Lower lobe of right lung (tissue), 2 donors: ENCODE results near the gene ARHGAP28. TPM values are rescaled to one million over a fixed set of nuclear protein-coding genes. Genes with fewer than 3 reads are reported as not detected.

Experiments used
- ATAC-seq, 2 donors: fragments of 200-7000 bp; cut with Tn5 transposase; one replicate each; pipeline ENCODE4 v1.9.1; 2020 to 2022; ENCODE audit warnings: mild to moderate bottlenecking in 2 of 2, moderate library complexity in 2 of 2
- DNase-seq: peaks from one replicate; pipeline ENCODE4 v3.0.0-alpha.2; 2020
- H3K27ac ChIP-seq: fragments of 200-600 bp; one replicate; pipeline ENCODE4 v1.8.0; 2022
- H3K27me3 ChIP-seq: fragments of 200-600 bp; one replicate; pipeline ENCODE4 v1.8.0; 2022; ENCODE audit warnings: low read depth
- H3K36me3 ChIP-seq: fragments of 200-600 bp; one replicate; pipeline ENCODE4 v1.8.0; 2022; ENCODE audit warnings: mild to moderate bottlenecking
- H3K4me1 ChIP-seq: fragments of 200-600 bp; one replicate; pipeline ENCODE4 v1.8.0; 2022
- H3K4me3 ChIP-seq: fragments of 200-600 bp; one replicate; pipeline ENCODE4 v1.8.0; 2022; ENCODE audit warnings: mild to moderate bottlenecking
- H3K9me3 ChIP-seq: fragments of 200-600 bp; one replicate; pipeline ENCODE4 v1.8.0; 2022
- CTCF ChIP-seq: fragments of 200-600 bp; IDR thresholded peaks from one replicate; pipeline ENCODE4 v1.8.0; 2022; ENCODE audit warnings: antibody characterized with exemption, mild to moderate bottlenecking
- intact Hi-C: fragments of 100-400 bp; cut with DNase I; formaldehyde crosslinking; loops from one replicate; pipeline ENCODE4 v1.11.0; 2022
- total RNA-seq: library from RNA; stranded (reverse); fragmentation: NEBNext Ultra II Directional; extraction: Animal tissue kit (Norgen Biotek cat#: 25700); gene quantifications from one replicate; pipeline ENCODE4 v1.2.1, GENCODE V29; 2021
- donor health status: DM: no; HTN: yes; CAD: no; lungs with severe emphysema.

Gene ARHGAP28
- total RNA-seq, 1 donor from 2014 or later, result 13.1 TPM

- Histone ChIP-seq H3K36me3 (no peaks in the 10 kb centered on the region), H3K27me3 (no peaks in the 10 kb centered on the region), H3K4me1 (no peaks in the 10 kb centered on the region), H3K27ac (no peak overlapping the region), H3K4me3 (no peak overlapping the region), H3K9me3 (no peaks in the 10 kb centered on the region)
- DNase-seq (no peak), ATAC-seq (no peak)
- intact Hi-C loops, result no loop called here
- no peak for TF ChIP-seq CTCF
Observed at GRCh38 chr18:6755107-6755506, 25.6 kb downstream of the ARHGAP28 start.

DNA sequence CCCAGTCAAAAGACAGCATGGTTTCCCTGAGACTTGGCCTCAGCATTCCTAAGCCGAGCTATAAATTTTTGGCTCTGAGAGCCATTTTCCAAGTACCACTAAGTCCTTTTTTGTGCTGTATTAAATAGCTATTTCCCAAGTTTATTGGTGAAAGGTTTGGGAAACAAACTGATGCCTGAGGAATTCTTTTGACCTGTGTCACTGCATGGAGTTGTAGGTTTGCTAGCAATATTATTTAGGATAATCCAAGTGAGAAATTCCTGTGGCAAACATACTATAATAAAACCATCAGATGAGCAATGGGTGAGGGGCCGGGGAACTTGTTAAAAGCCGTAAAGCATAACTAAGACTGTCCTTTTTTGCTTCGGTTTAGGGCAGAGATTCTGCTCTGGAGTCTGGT, 28.4 kb downstream of the ARHGAP28 start:
- intact Hi-C loops, result no loop called here

GRCh38 chr18:6759579-6759978, 30.1 kb downstream of the ARHGAP28 start:
- no peaks in the 10 kb centered on the region for H3K27me3 ChIP-seq
- DNase-seq (no peak), ATAC-seq (no peak)
- no peak overlapping the region for H3K27ac ChIP-seq
- no peak for TF ChIP-seq CTCF
- H3K4me3 ChIP-seq, result no peak overlapping the region
- H3K9me3 ChIP-seq, result no peaks in the 10 kb centered on the region
- no peaks in the 10 kb centered on the region for H3K36me3 ChIP-seq
- no peaks in the 10 kb centered on the region for H3K4me1 ChIP-seq
- intact Hi-C loops, result no loop called here

More for the DNA sequence above, 28.4 kb downstream of the ARHGAP28 start:
- Histone ChIP-seq H3K4me1 (no peaks in the 10 kb centered on the region), H3K4me3 (no peak overlapping the region), H3K9me3 (no peaks in the 10 kb centered on the region), H3K27me3 (no peaks in the 10 kb centered on the region), H3K36me3 (no peaks in the 10 kb centered on the region), H3K27ac (no peak overlapping the region)
- ATAC-seq, result no peak
- DNase-seq, result no peak
- no peak for TF ChIP-seq CTCF

GRCh38 chr18:6763524-6763923, 34.0 kb downstream of the ARHGAP28 start:
- Histone ChIP-seq H3K27ac (no peak overlapping the region), H3K9me3 (no peaks in the 10 kb centered on the region), H3K27me3 (no peaks in the 10 kb centered on the region), H3K4me1 (no peaks in the 10 kb centered on the region), H3K4me3 (no peak overlapping the region), H3K36me3 (no peaks in the 10 kb centered on the region)
- no peak for DNase-seq
- TF ChIP-seq CTCF, result no peak
- intact Hi-C loops, result no loop called here
- no peak for ATAC-seq

DNA sequence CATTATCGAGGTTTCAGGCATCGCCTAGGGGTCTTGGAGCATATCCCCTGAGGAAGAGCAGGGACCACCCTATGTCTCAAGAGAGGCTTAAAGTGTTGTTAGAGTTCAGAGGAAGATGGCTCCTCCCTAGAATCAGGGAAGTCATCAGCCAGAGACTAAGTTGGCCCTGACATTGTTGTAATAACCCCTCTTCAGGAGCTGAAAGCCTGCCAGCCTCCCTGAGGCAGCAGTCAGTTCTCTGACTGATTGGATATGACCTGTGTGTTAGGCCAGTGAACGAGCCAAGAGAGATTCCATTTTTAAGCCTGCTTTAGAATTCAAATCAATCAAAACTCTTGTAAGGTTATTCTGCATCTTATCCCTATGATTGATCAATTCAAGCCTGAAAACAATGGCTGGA, 34.9 kb downstream of the ARHGAP28 start:
- ATAC-seq (no peak), DNase-seq (no peak)
- no peak overlapping the region for H3K27ac ChIP-seq
- H3K4me3 ChIP-seq, result no peak overlapping the region
- no peaks in the 10 kb centered on the region for H3K36me3 ChIP-seq
- no peaks in the 10 kb centered on the region for H3K9me3 ChIP-seq
- intact Hi-C loops, result no loop called here
- TF ChIP-seq CTCF, result no peak
- H3K27me3 ChIP-seq, result no peaks in the 10 kb centered on the region
- H3K4me1 ChIP-seq, result no peaks in the 10 kb centered on the region

DNA sequence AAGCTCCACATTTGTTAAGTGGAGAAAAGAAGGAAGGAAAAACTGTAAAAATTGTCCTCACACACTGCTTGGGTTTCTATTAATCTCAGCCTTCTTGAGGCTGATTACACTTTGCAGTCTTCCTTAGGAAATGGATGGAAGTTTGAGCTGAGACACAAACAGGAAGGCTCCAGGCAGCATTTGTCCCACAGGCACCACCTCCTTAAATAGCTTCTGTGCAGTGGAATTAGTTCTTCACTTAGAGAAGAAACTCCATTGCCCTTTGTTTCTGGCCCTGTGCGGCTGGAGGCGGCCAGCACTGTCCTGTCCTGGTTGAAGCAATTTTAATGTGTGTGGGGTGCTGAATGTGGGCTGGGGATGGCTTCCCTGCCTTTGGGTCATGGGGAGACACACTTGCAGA, 44.3 kb downstream of the ARHGAP28 start:
- DNase-seq, result no peak
- no peaks in the 10 kb centered on the region for H3K4me1 ChIP-seq
- H3K9me3 ChIP-seq, result no peaks in the 10 kb centered on the region
- intact Hi-C loops, result no loop called here
- H3K27ac ChIP-seq, result no peak overlapping the region
- TF ChIP-seq CTCF, result no peak
- H3K36me3 ChIP-seq, result no peaks in the 10 kb centered on the region
- no peak overlapping the region for H3K4me3 ChIP-seq
- ATAC-seq, result no peak
- H3K27me3 ChIP-seq, result no peaks in the 10 kb centered on the region
